GM23338 (cell line): ENCODE measurements around the gene C2CD2L. TPM values are rescaled to one million over a fixed set of nuclear protein-coding genes. Genes with fewer than 3 reads are reported as not detected.
"Not testable (repeated sequence)": the region's sequence is repeated elsewhere in the genome, so short reads cannot be mapped to it uniquely, and the experiment has no call there.

ENCODE experiments used
- ATAC-seq: fragments of 200-7000 bp; cut with Tn5 transposase; 3 replicates; pipeline ENCODE4 v1.9.1; 2020
- DNase-seq: peaks from one replicate; pipeline ENCODE4 v3.0.0-alpha.2; 2015; ENCODE audit warnings: low spot score
- H2AFZ ChIP-seq: fragments of 200-600 bp; sonication (generic); 2 replicates; pipeline ENCODE4 v1.8.0; 2016; ENCODE audit warnings: antibody characterized with exemption, mild to moderate bottlenecking, moderate library complexity
- H3F3A ChIP-seq: fragments of 200-600 bp; sonication (generic); replicated peaks from 2 replicates; pipeline ENCODE4 v1.8.0; 2017; ENCODE audit warnings: antibody characterized with exemption, mixed run types, low read depth
- H3K27ac ChIP-seq: fragments of 200-600 bp; sonication (generic); 2 replicates; pipeline ENCODE4 v1.6.1; 2016; ENCODE audit warnings: low read depth
- H3K27me3 ChIP-seq: fragments of 200-600 bp; sonication (generic); 2 replicates; pipeline ENCODE4 v1.8.0; 2016; ENCODE audit warnings: mild to moderate bottlenecking, mixed run types, moderate library complexity; ENCODE audit not compliant: insufficient read depth
- H3K36me3 ChIP-seq: fragments of 200-600 bp; sonication (generic); 2 replicates; pipeline ENCODE4 v1.8.0; 2016; ENCODE audit warnings: mild to moderate bottlenecking; ENCODE audit not compliant: insufficient read depth
- H3K4me1 ChIP-seq: fragments of 200-600 bp; sonication (generic); 2 replicates; pipeline ENCODE4 v1.8.0; 2016; ENCODE audit warnings: mild to moderate bottlenecking, moderate library complexity; ENCODE audit not compliant: insufficient read depth
- H3K4me2 ChIP-seq: fragments of 200-600 bp; sonication (generic); 2 replicates; pipeline ENCODE4 v1.7.1; 2017; ENCODE audit warnings: mixed run types
- H3K4me3 ChIP-seq: fragments of 200-600 bp; sonication (generic); 2 replicates; pipeline ENCODE4 v1.6.1; 2016; ENCODE audit warnings: mixed run types
- H3K79me2 ChIP-seq: fragments of 200-600 bp; sonication (generic); replicated peaks from 2 replicates; pipeline ENCODE4 v1.8.0; 2017; ENCODE audit warnings: mild to moderate bottlenecking; ENCODE audit not compliant: insufficient read depth
- H3K9me2 ChIP-seq: fragments of 200-600 bp; sonication (generic); 2 replicates; pipeline ENCODE4 v1.8.0; 2017; ENCODE audit not compliant: insufficient read depth
- H4K20me1 ChIP-seq: fragments of 200-600 bp; sonication (generic); replicated peaks from 2 replicates; pipeline ENCODE4 v1.8.0; 2017; ENCODE audit warnings: mild to moderate bottlenecking; ENCODE audit not compliant: insufficient read depth
- H3K27ac Mint-ChIP-seq: 2 replicates; pipeline ENCODE4 v1.8.0; 2020; ENCODE audit warnings: inconsistent platforms, mild to moderate bottlenecking, moderate library complexity, mixed read lengths
- H3K27me3 Mint-ChIP-seq: 3 replicates; pipeline ENCODE4 v1.8.0; 2022; ENCODE audit warnings: low read depth, mild to moderate bottlenecking, moderate library complexity, mixed read lengths, inconsistent platforms; ENCODE audit not compliant: insufficient read depth, poor library complexity
- H3K36me3 Mint-ChIP-seq: 3 replicates; pipeline ENCODE4 v1.8.0; 2021; ENCODE audit warnings: low read depth, mild to moderate bottlenecking, inconsistent platforms, moderate library complexity, mixed read lengths
- H3K4me1 Mint-ChIP-seq: 3 replicates; pipeline ENCODE4 v1.8.0; 2020; ENCODE audit warnings: mild to moderate bottlenecking, inconsistent platforms, mixed read lengths
- H3K4me3 Mint-ChIP-seq: 3 replicates; pipeline ENCODE4 v1.8.0; 2021; ENCODE audit warnings: moderate library complexity, mild to moderate bottlenecking, inconsistent platforms, mixed read lengths
- H3K9me3 Mint-ChIP-seq: 3 replicates; pipeline ENCODE4 v1.8.0; 2020; ENCODE audit warnings: moderate library complexity, mild to moderate bottlenecking, inconsistent platforms, mixed read lengths
- CREB1 ChIP-seq: fragments of 250-450 bp; sonication (Bioruptor Pico); IDR thresholded peaks from 2 replicates; pipeline ENCODE4 v1.5.0; 2020; ENCODE audit warnings: low read depth, mild to moderate bottlenecking, moderate library complexity
- CTCF ChIP-seq, 2 experiments: fragments of 200-600 bp in 1 of 2; sonication (generic) in 1 of 2; conservative IDR thresholded peaks; 2 replicates each; pipeline versions ENCODE4 v1.5.1 to v1.6.1; 2016 to 2017; ENCODE audit warnings: antibody characterized with exemption in 2 of 2, low read depth in 2 of 2, mild to moderate bottlenecking in 2 of 2, moderate library complexity in 1 of 2
- EZH2 ChIP-seq: fragments of 200-600 bp; sonication (generic); IDR thresholded peaks from one replicate; pipeline ENCODE4 v1.8.0; 2017; ENCODE audit warnings: antibody characterized with exemption, mild to moderate bottlenecking, low read depth; ENCODE audit not compliant: unreplicated experiment
- EZH2phosphoT487 ChIP-seq: fragments of 200-600 bp; sonication (generic); IDR thresholded peaks from one replicate; pipeline ENCODE4 v1.8.1; 2018; ENCODE audit warnings: antibody characterized with exemption; ENCODE audit not compliant: unreplicated experiment
- JUNB ChIP-seq: IDR thresholded peaks from one replicate; pipeline ENCODE4 v1.6.1; 2016; ENCODE audit warnings: antibody characterized with exemption; ENCODE audit not compliant: unreplicated experiment
- POLR2AphosphoS5 ChIP-seq: IDR thresholded peaks from 2 replicates; pipeline ENCODE4 v1.6.1; 2016; ENCODE audit warnings: antibody characterized with exemption, low read depth
- STAT1 ChIP-seq: IDR thresholded peaks from one replicate; pipeline ENCODE4 v1.6.1; 2016; ENCODE audit warnings: antibody characterized with exemption; ENCODE audit not compliant: unreplicated experiment
- ZNF331 ChIP-seq: fragments of 250-450 bp; sonication (Bioruptor Pico); IDR thresholded peaks from 2 replicates; pipeline ENCODE4 v1.5.0; 2020; ENCODE audit warnings: low read depth, mild to moderate bottlenecking, moderate library complexity
- polyA plus RNA-seq: library from polyadenylated mRNA; unstranded; fragments of >200 nt; fragmentation: Nextera tagmentation; extraction: Ambion mirVana; gene quantifications from 2 replicates; pipeline ENCODE4 v1.2.1, GENCODE V29; 2016
- total RNA-seq: library from RNA; depleted of rRNA; stranded (reverse); fragments of >200 nt; shearing (Covaris generic); gene quantifications from 2 replicates; pipeline ENCODE4 v1.2.3, GENCODE V29; 2014; rRNA removed
- TF ChIP-seq, protein P1 (sequence below): IDR thresholded peaks from 2 replicates; pipeline ENCODE4 v1.6.1; 2016; ENCODE audit warnings: antibody characterized with exemption
- TF ChIP-seq, protein P2 (sequence below): IDR thresholded peaks from one replicate; pipeline ENCODE4 v1.6.1; 2018; ENCODE audit warnings: antibody characterized with exemption; ENCODE audit not compliant: unreplicated experiment

Gene C2CD2L
- total and polyA plus RNA-seq, 2 experiments from 2014 or later = 1.4 to 4.4 TPM

GRCh38 chr11:119167077-119167458 is 59.9 kb downstream of the C2CD2L start:
- not testable (repeated sequence) for ATAC-seq, H3K9me3 Mint-ChIP-seq, H3K4me3 ChIP-seq, H3K36me3 Mint-ChIP-seq, H4K20me1 ChIP-seq, H3K36me3 ChIP-seq, H3K4me3 Mint-ChIP-seq, H3K27me3 ChIP-seq, DNase-seq, H3K79me2 ChIP-seq, H3K9me2 ChIP-seq, H3F3A ChIP-seq, H3K27ac ChIP-seq
- Mint-ChIP-seq H3K27ac (peak overlapping the region; percentile 31; the same call in 1 of the 2 replicates), H3K27me3 (peaks cover 25% of the 10 kb centered on the region), H3K4me1 (peaks cover 15% of the 10 kb centered on the region)
- peaks cover 12% of the 10 kb centered on the region; the same call in 1 of the 2 replicates for H3K4me1 ChIP-seq
- peak overlapping the region; percentile 67; the same call in 1 of the 2 replicates for H2AFZ ChIP-seq
- peak overlapping the region; percentile 42; the same call in 1 of the 2 replicates for H3K4me2 ChIP-seq

DNA sequence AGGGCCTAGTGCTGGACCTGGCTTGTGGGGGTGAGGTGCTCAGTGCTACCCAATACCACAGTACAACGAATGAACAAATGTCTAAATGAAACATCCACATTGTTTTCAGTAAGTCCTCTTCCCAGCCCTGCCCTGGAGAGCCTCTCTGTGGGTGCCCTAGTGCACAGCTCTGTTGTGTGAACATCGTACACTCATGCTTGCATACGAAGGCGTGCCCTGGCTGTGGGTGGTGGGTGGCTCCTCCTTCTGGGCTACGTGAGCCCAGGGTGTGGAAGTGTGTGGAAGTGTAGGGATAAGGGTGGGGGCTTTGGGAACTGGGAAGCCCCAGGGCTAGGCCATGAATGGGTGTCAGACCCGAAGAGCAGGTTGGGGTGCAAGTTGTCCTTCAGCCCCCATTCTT is 60.8 kb downstream of the C2CD2L start:
- H3F3A ChIP-seq = peaks cover 6% of the 10 kb centered on the region; the same call in 1 of the 2 replicates
- H3K9me3 Mint-ChIP-seq = no peaks in the 10 kb centered on the region; the same call in 2 of the 3 replicates
- no peaks in the 10 kb centered on the region for H3K79me2 ChIP-seq
- no peaks in the 10 kb centered on the region for H3K36me3 ChIP-seq
- peaks cover 12% of the 10 kb centered on the region; the same call in 1 of the 2 replicates for H3K4me1 ChIP-seq
- no peak overlapping the region for H3K4me2 ChIP-seq
- H3K27ac ChIP-seq = no peak overlapping the region
- H2AFZ ChIP-seq = no peak overlapping the region
- peaks cover 25% of the 10 kb centered on the region for H3K27me3 Mint-ChIP-seq
- DNase-seq = no peak
- H3K36me3 Mint-ChIP-seq = no peaks in the 10 kb centered on the region
- H3K4me3 ChIP-seq = no peak overlapping the region
- H3K27ac Mint-ChIP-seq = no peak overlapping the region
- H3K27me3 ChIP-seq = no peaks in the 10 kb centered on the region
- peaks cover 20% of the 10 kb centered on the region for H3K4me1 Mint-ChIP-seq
- H3K4me3 Mint-ChIP-seq = peak overlapping the region; percentile 67
- H4K20me1 ChIP-seq = no peaks in the 10 kb centered on the region
- no peak for ATAC-seq
- TF ChIP-seq EZH2 = no peak
- TF ChIP-seq EZH2phosphoT487 = no peak
- TF ChIP-seq CTCF (conservative IDR thresholded peaks at IDR 0.05; ENCODE audit: low read depth in 2 of 2) = no peak
- no peak for TF ChIP-seq JUNB
- TF ChIP-seq, protein P1, sequence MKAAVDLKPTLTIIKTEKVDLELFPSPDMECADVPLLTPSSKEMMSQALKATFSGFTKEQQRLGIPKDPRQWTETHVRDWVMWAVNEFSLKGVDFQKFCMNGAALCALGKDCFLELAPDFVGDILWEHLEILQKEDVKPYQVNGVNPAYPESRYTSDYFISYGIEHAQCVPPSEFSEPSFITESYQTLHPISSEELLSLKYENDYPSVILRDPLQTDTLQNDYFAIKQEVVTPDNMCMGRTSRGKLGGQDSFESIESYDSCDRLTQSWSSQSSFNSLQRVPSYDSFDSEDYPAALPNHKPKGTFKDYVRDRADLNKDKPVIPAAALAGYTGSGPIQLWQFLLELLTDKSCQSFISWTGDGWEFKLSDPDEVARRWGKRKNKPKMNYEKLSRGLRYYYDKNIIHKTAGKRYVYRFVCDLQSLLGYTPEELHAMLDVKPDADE = no peak
- TF ChIP-seq CREB1 = no peak
- no peak for TF ChIP-seq STAT1
- TF ChIP-seq ZNF331 = no peak
- no peak for TF ChIP-seq POLR2AphosphoS5
- TF ChIP-seq, protein P2, sequence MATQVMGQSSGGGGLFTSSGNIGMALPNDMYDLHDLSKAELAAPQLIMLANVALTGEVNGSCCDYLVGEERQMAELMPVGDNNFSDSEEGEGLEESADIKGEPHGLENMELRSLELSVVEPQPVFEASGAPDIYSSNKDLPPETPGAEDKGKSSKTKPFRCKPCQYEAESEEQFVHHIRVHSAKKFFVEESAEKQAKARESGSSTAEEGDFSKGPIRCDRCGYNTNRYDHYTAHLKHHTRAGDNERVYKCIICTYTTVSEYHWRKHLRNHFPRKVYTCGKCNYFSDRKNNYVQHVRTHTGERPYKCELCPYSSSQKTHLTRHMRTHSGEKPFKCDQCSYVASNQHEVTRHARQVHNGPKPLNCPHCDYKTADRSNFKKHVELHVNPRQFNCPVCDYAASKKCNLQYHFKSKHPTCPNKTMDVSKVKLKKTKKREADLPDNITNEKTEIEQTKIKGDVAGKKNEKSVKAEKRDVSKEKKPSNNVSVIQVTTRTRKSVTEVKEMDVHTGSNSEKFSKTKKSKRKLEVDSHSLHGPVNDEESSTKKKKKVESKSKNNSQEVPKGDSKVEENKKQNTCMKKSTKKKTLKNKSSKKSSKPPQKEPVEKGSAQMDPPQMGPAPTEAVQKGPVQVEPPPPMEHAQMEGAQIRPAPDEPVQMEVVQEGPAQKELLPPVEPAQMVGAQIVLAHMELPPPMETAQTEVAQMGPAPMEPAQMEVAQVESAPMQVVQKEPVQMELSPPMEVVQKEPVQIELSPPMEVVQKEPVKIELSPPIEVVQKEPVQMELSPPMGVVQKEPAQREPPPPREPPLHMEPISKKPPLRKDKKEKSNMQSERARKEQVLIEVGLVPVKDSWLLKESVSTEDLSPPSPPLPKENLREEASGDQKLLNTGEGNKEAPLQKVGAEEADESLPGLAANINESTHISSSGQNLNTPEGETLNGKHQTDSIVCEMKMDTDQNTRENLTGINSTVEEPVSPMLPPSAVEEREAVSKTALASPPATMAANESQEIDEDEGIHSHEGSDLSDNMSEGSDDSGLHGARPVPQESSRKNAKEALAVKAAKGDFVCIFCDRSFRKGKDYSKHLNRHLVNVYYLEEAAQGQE = no peak
- no peaks in the 10 kb centered on the region for H3K9me2 ChIP-seq

Other genes starting within 250 kb of the C2CD2L start
- not detected in 2 replicates for gene CXCR5, start 223.5 kb upstream of the C2CD2L start, total RNA-seq
- 0.18 and 0.96 TPM in 2 replicates for gene CXCR5, start 223.5 kb upstream of the C2CD2L start, polyA plus RNA-seq
- 24.1 and 35.1 TPM in 2 replicates for gene BCL9L, start 181.4 kb upstream of the C2CD2L start, total RNA-seq
- gene BCL9L, start 181.4 kb upstream of the C2CD2L start, polyA plus RNA-seq = 15.9 and 23.6 TPM in 2 replicates
- gene UPK2, start 151.0 kb upstream of the C2CD2L start, total RNA-seq = not detected in 2 replicates
- gene UPK2, start 151.0 kb upstream of the C2CD2L start, polyA plus RNA-seq = 0.74 and 1.4 TPM in 2 replicates
- not detected in 2 replicates for gene FOXR1, start 135.6 kb upstream of the C2CD2L start, total RNA-seq
- gene FOXR1, start 135.6 kb upstream of the C2CD2L start, polyA plus RNA-seq = not detected in 2 replicates
- gene CENATAC, start 109.2 kb upstream of the C2CD2L start, total RNA-seq = 34.3 and 34.5 TPM in 2 replicates
- gene CENATAC, start 109.2 kb upstream of the C2CD2L start, polyA plus RNA-seq = 31.7 and 33.4 TPM in 2 replicates
- gene RPS25, start 89.0 kb upstream of the C2CD2L start, total RNA-seq = 1,462 and 1,965 TPM in 2 replicates
- gene RPS25, start 89.0 kb upstream of the C2CD2L start, polyA plus RNA-seq = 3,622 and 3,632 TPM in 2 replicates
- 79.9 and 97.2 TPM in 2 replicates for gene TRAPPC4, start 88.6 kb upstream of the C2CD2L start, total RNA-seq
- gene TRAPPC4, start 88.6 kb upstream of the C2CD2L start, polyA plus RNA-seq = 118 and 142 TPM in 2 replicates
- 50.2 and 56.4 TPM in 2 replicates for gene SLC37A4, start 76.5 kb upstream of the C2CD2L start, total RNA-seq
- gene SLC37A4, start 76.5 kb upstream of the C2CD2L start, polyA plus RNA-seq = 20.0 and 23.4 TPM in 2 replicates
- 221 and 229 TPM in 2 replicates for gene HYOU1, start 50.1 kb upstream of the C2CD2L start, total RNA-seq
- gene HYOU1, start 50.1 kb upstream of the C2CD2L start, polyA plus RNA-seq = 48.2 and 51.6 TPM in 2 replicates
- gene VPS11, start 39.5 kb upstream of the C2CD2L start, total RNA-seq = 13.4 and 14.6 TPM in 2 replicates
- 11.5 and 15.5 TPM in 2 replicates for gene VPS11, start 39.5 kb upstream of the C2CD2L start, polyA plus RNA-seq
- 91.7 and 107 TPM in 2 replicates for gene HMBS, start 22.5 kb upstream of the C2CD2L start, total RNA-seq
- 101 and 105 TPM in 2 replicates for gene HMBS, start 22.5 kb upstream of the C2CD2L start, polyA plus RNA-seq
- gene DPAGT1, start 5.5 kb upstream of the C2CD2L start, total RNA-seq = 36.4 and 37.2 TPM in 2 replicates
- gene DPAGT1, start 5.5 kb upstream of the C2CD2L start, polyA plus RNA-seq = 48.3 and 52.6 TPM in 2 replicates
- gene HINFP, start 14.2 kb downstream of the C2CD2L start, total RNA-seq = 29.2 and 29.6 TPM in 2 replicates
- 12.6 and 12.8 TPM in 2 replicates for gene HINFP, start 14.2 kb downstream of the C2CD2L start, polyA plus RNA-seq
- 1.0 and 1.2 TPM in 2 replicates for gene ABCG4, start 41.7 kb downstream of the C2CD2L start, total RNA-seq
- gene ABCG4, start 41.7 kb downstream of the C2CD2L start, polyA plus RNA-seq = 0.58 and 0.94 TPM in 2 replicates
- gene NLRX1, start 61.4 kb downstream of the C2CD2L start, total RNA-seq = 13.8 and 14.2 TPM in 2 replicates
- gene NLRX1, start 61.4 kb downstream of the C2CD2L start, polyA plus RNA-seq = 2.8 and 3.4 TPM in 2 replicates
- not detected in 2 replicates for gene NHERF4, start 78.1 kb downstream of the C2CD2L start, total RNA-seq
- gene NHERF4, start 78.1 kb downstream of the C2CD2L start, polyA plus RNA-seq = 0.15 TPM in 1 of 2 replicates, not detected in the other
- 67.6 and 67.8 TPM in 2 replicates for gene CBL, start 99.0 kb downstream of the C2CD2L start, total RNA-seq
- gene CBL, start 99.0 kb downstream of the C2CD2L start, polyA plus RNA-seq = 31.6 and 40.1 TPM in 2 replicates
- gene MCAM, start 209.8 kb downstream of the C2CD2L start, total RNA-seq = 79.5 and 139 TPM in 2 replicates
- gene MCAM, start 209.8 kb downstream of the C2CD2L start, polyA plus RNA-seq = 7.8 and 8.9 TPM in 2 replicates
- gene RNF26, start 227.2 kb downstream of the C2CD2L start, total RNA-seq = 53.6 and 58.3 TPM in 2 replicates
- gene RNF26, start 227.2 kb downstream of the C2CD2L start, polyA plus RNA-seq = 28.7 and 31.8 TPM in 2 replicates
- 1.9 and 3.0 TPM in 2 replicates for gene C1QTNF5, start 233.5 kb downstream of the C2CD2L start, total RNA-seq
- gene C1QTNF5, start 233.5 kb downstream of the C2CD2L start, polyA plus RNA-seq = 1.8 and 1.9 TPM in 2 replicates
- gene MFRP, start 239.4 kb downstream of the C2CD2L start, total RNA-seq = 0.03 TPM in 1 of 2 replicates, not detected in the other
- gene MFRP, start 239.4 kb downstream of the C2CD2L start, polyA plus RNA-seq = not detected in 2 replicates